Thyroid gland (tissue), 4 donors: ENCODE data around the gene PIH1D1. TPM values are rescaled to one million over a fixed set of nuclear protein-coding genes. Genes with fewer than 3 reads are reported as not detected.

ENCODE experiments used
- DNase-seq, 2 donors: peaks; one replicate each; pipeline ENCODE4 v3.0.0-alpha.2; 2019
- H3K27ac ChIP-seq, 3 donors: fragments of 200-600 bp; sonication (generic); 1 replicate in 2 of 3; 2 replicates in 1 of 3; pipeline ENCODE4 v1.5.1; 2016 to 2019; ENCODE audit warnings: mild to moderate bottlenecking in 1 of 3, moderate library complexity in 1 of 3
- H3K27me3 ChIP-seq: fragments of 200-600 bp; sonication (generic); one replicate; pipeline ENCODE4 v1.5.1; 2019
- H3K36me3 ChIP-seq, 2 donors: fragments of 200-600 bp; sonication (generic); one replicate each; pipeline ENCODE4 v1.5.1; 2016 to 2019
- H3K4me1 ChIP-seq, 2 donors: fragments of 200-600 bp; sonication (generic); one replicate each; pipeline ENCODE4 v1.5.1; 2017 to 2019
- H3K4me3 ChIP-seq, 3 donors: fragments of 200-600 bp; sonication (generic); replicated peaks in 1 of 3; 1 replicate in 2 of 3; 2 replicates in 1 of 3; pipeline ENCODE4 v1.5.1; 2016; ENCODE audit warnings: mild to moderate bottlenecking in 1 of 3
- H3K9me3 ChIP-seq: fragments of 200-600 bp; sonication (generic); one replicate; pipeline ENCODE4 v1.5.1; 2017
- CTCF ChIP-seq, 6 experiments: fragments of 200-600 bp in 3 of 6; fragments of 450-650 bp in 3 of 6; sonication (generic) in 3 of 6; IDR thresholded peaks; one replicate each; pipeline ENCODE4 v1.5.1; 2016 to 2019; ENCODE audit warnings: antibody characterized with exemption in 6 of 6, mild to moderate bottlenecking in 2 of 6, inconsistent platforms in 1 of 6, moderate library complexity in 1 of 6
- POLR2A ChIP-seq, 2 donors: fragments of 450-650 bp; IDR thresholded peaks; one replicate each; pipeline ENCODE4 v1.6.1; 2017; ENCODE audit warnings: antibody characterized with exemption in 2 of 2, mild to moderate bottlenecking in 2 of 2, moderate library complexity in 1 of 2
- WGBS, 2 donors: methylation state at CpG; one replicate each; pipeline ENCODE4 v1.1.5; 2017; 5-methylcytosine and 5-hydroxymethylcytosine counted together
- intact Hi-C: fragments of 100-400 bp; cut with DNase I; formaldehyde crosslinking; loops from one replicate; pipeline ENCODE4 v1.15.1; 2023
- total RNA-seq, 4 donors: library from RNA; depleted of rRNA; stranded (reverse); fragments of >200 nt; gene quantifications; one replicate each; pipeline ENCODE4 v1.2.3, GENCODE V29; 2016

Gene PIH1D1
- total RNA-seq, 4 donors from 2014 or later = 69.7 to 125 (median 99.8) TPM

- Histone ChIP-seq H3K27ac (no peak overlapping the region), H3K4me3 (no peak overlapping the region), H3K4me1 (peaks cover 8 to 9% of the 10 kb centered on the region in 2 donors), H3K9me3 (no peaks in the 10 kb centered on the region), H3K27me3 (peaks cover 62% of the 10 kb centered on the region), H3K36me3 (no peaks in the 10 kb centered on the region)
- intact Hi-C loops = no loop called here
- 10 to 20% methylated on average over 13 to 19 of the region's 29 CpGs for WGBS, 2 donors
- no peak for DNase-seq
- TF ChIP-seq CTCF (IDR thresholded peaks at IDR 0.05) = no peak
- no peak for TF ChIP-seq POLR2A (IDR thresholded peaks at IDR 0.05)
Observed at GRCh38 chr19:49428547-49429451, 22.8 kb downstream of the PIH1D1 start.

- H3K4me3 ChIP-seq = no peak overlapping the region
- DNase-seq = peak in 1 of 2 donors; percentile 19
- intact Hi-C loops = no loop called here
- 0 to 1% methylated on average over 11 to 20 of the region's 45 CpGs for WGBS, 2 donors
- TF ChIP-seq POLR2A (IDR thresholded peaks at IDR 0.05) (no peak), CTCF (IDR thresholded peaks at IDR 0.05) (no peak)
- no peaks in the 10 kb centered on the region for H3K36me3 ChIP-seq
- peaks cover 63% of the 10 kb centered on the region for H3K27me3 ChIP-seq
- peaks cover 9 to 10% of the 10 kb centered on the region in 2 donors for H3K4me1 ChIP-seq
- H3K27ac ChIP-seq = no peak overlapping the region
- no peaks in the 10 kb centered on the region for H3K9me3 ChIP-seq
Observed at GRCh38 chr19:49427855-49428546, 23.6 kb downstream of the PIH1D1 start.

- no peak overlapping the region for H3K4me3 ChIP-seq
- H3K36me3 ChIP-seq = no peaks in the 10 kb centered on the region
- 46 to 70% methylated on average over 3 to 10 of the region's 12 CpGs for WGBS, 2 donors
- peaks cover 9 to 16% of the 10 kb centered on the region in 2 donors for H3K4me1 ChIP-seq
- no peaks in the 10 kb centered on the region for H3K9me3 ChIP-seq
- H3K27ac ChIP-seq = no peak overlapping the region
- TF ChIP-seq CTCF (IDR thresholded peaks at IDR 0.05) = no peak
- no peak for TF ChIP-seq POLR2A (IDR thresholded peaks at IDR 0.05)
- no peak for DNase-seq
- peaks cover 62% of the 10 kb centered on the region for H3K27me3 ChIP-seq
- intact Hi-C loops = no loop called here
Observed at GRCh38 chr19:49427339-49427738, 24.3 kb downstream of the PIH1D1 start.

- TF ChIP-seq POLR2A (IDR thresholded peaks at IDR 0.05) (no peak), CTCF (IDR thresholded peaks at IDR 0.05) (no peak)
- H3K27ac ChIP-seq = no peak overlapping the region
- DNase-seq = no peak
- no peaks in the 10 kb centered on the region for H3K36me3 ChIP-seq
- peaks cover 59% of the 10 kb centered on the region for H3K27me3 ChIP-seq
- H3K4me3 ChIP-seq = no peak overlapping the region
- H3K9me3 ChIP-seq = no peaks in the 10 kb centered on the region
- peaks cover 9 to 23% of the 10 kb centered on the region in 2 donors for H3K4me1 ChIP-seq
- 4% methylated on average over 23 to 30 of the region's 30 CpGs for WGBS, 2 donors
- intact Hi-C loops = no loop called here
Observed at GRCh38 chr19:49425922-49426592, 25.6 kb downstream of the PIH1D1 start.
